RWPE2 (cell line): Measurements from ENCODE around the gene CTNNA2.

Experiments
- ATAC-seq: fragments of 200-7000 bp; cut with Tn5 transposase; 3 replicates; pipeline ENCODE4 v1.9.1; 2021; ENCODE audit warnings: low read depth
- DNase-seq: peaks from one replicate; pipeline ENCODE4 v3.0.0-alpha.2; 2020; ENCODE audit warnings: low spot score
- H3K27ac ChIP-seq: fragments of 450-650 bp; 2 replicates; pipeline ENCODE4 v1.5.1; 2017; ENCODE audit warnings: mild to moderate bottlenecking; ENCODE audit not compliant: poor library complexity, severe bottlenecking
- H3K27me3 ChIP-seq: fragments of 250-450 bp; sonication (Bioruptor Pico); 2 replicates; pipeline ENCODE4 v1.5.1; 2021; ENCODE audit warnings: mild to moderate bottlenecking, moderate library complexity; ENCODE audit not compliant: insufficient read depth, poor library complexity, severe bottlenecking
- H3K36me3 ChIP-seq: fragments of 250-450 bp; sonication (Bioruptor Pico); 2 replicates; pipeline ENCODE4 v1.5.1; 2020; ENCODE audit warnings: low read depth, mild to moderate bottlenecking, moderate library complexity
- H3K4me1 ChIP-seq: fragments of 250-450 bp; sonication (Bioruptor Pico); 2 replicates; pipeline ENCODE4 v1.5.1; 2021; ENCODE audit warnings: mild to moderate bottlenecking, moderate library complexity; ENCODE audit not compliant: insufficient read depth, poor library complexity, severe bottlenecking
- H3K4me3 ChIP-seq: fragments of 250-450 bp; sonication (Bioruptor Pico); 2 replicates; pipeline ENCODE4 v1.5.1; 2021; ENCODE audit warnings: mild to moderate bottlenecking, moderate library complexity; ENCODE audit not compliant: severe bottlenecking
- H3K9me3 ChIP-seq: fragments of 250-450 bp; sonication (Bioruptor Pico); 2 replicates; pipeline ENCODE4 v1.5.1; 2021; ENCODE audit warnings: mild to moderate bottlenecking, moderate library complexity; ENCODE audit not compliant: severe bottlenecking
- CTCF ChIP-seq: fragments of 450-650 bp; IDR thresholded peaks from one replicate; pipeline ENCODE4 v1.5.1; 2017; ENCODE audit warnings: mild to moderate bottlenecking, moderate library complexity; ENCODE audit not compliant: poor library complexity, severe bottlenecking

CTNNA2 gene

GRCh38 chr2:79901161-79901560 is 388.3 kb downstream of the CTNNA2 start:
- H3K27ac ChIP-seq = no peak overlapping the region
- no peak for TF ChIP-seq CTCF
- ATAC-seq (no peak), DNase-seq (no peak)
- no peaks in the 10 kb centered on the region for H3K36me3 ChIP-seq
- H3K9me3 ChIP-seq = no peaks in the 10 kb centered on the region
- peaks cover 17% of the 10 kb centered on the region for H3K27me3 ChIP-seq
- H3K4me3 ChIP-seq = no peak overlapping the region
- H3K4me1 ChIP-seq = no peaks in the 10 kb centered on the region

- H3K27me3 ChIP-seq = peaks cover 17% of the 10 kb centered on the region
- H3K4me1 ChIP-seq = no peaks in the 10 kb centered on the region
- DNase-seq = no peak
- ATAC-seq = no peak
- no peaks in the 10 kb centered on the region for H3K9me3 ChIP-seq
- no peaks in the 10 kb centered on the region for H3K36me3 ChIP-seq
- TF ChIP-seq CTCF = no peak
- H3K4me3 ChIP-seq = no peak overlapping the region
- H3K27ac ChIP-seq = no peak overlapping the region
Measured at GRCh38 chr2:79903222-79904000, 390.6 kb downstream of the CTNNA2 start.

GRCh38 chr2:79906139-79906890 is 393.5 kb downstream of the CTNNA2 start:
- no peak for ATAC-seq
- Histone ChIP-seq H3K27ac (no peak overlapping the region), H3K4me1 (no peaks in the 10 kb centered on the region), H3K36me3 (no peaks in the 10 kb centered on the region), H3K27me3 (peaks cover 9% of the 10 kb centered on the region), H3K9me3 (no peaks in the 10 kb centered on the region), H3K4me3 (no peak overlapping the region)
- TF ChIP-seq CTCF = no peak
- no peak for DNase-seq

GRCh38 chr2:79909521-79909920 is 396.7 kb downstream of the CTNNA2 start:
- Histone ChIP-seq H3K9me3 (no peaks in the 10 kb centered on the region), H3K27ac (no peak overlapping the region), H3K36me3 (no peaks in the 10 kb centered on the region), H3K4me3 (no peak overlapping the region), H3K27me3 (peaks cover 9% of the 10 kb centered on the region), H3K4me1 (no peaks in the 10 kb centered on the region)
- DNase-seq = no peak
- no peak for TF ChIP-seq CTCF
- no peak for ATAC-seq

- H3K36me3 ChIP-seq = no peaks in the 10 kb centered on the region
- no peak for TF ChIP-seq CTCF
- H3K27ac ChIP-seq = no peak overlapping the region
- ATAC-seq (no peak), DNase-seq (no peak)
- H3K27me3 ChIP-seq = peaks cover 9% of the 10 kb centered on the region
- no peaks in the 10 kb centered on the region for H3K4me1 ChIP-seq
- no peak overlapping the region for H3K4me3 ChIP-seq
- no peaks in the 10 kb centered on the region for H3K9me3 ChIP-seq
Measured at GRCh38 chr2:79910643-79911042, 397.8 kb downstream of the CTNNA2 start.
